Heart left ventricle (tissue), 13 donors: ENCODE results near the gene XRCC2.

Experiments used
- POLR2A ChIP-seq, 2 donors: fragments of 450-650 bp; IDR thresholded peaks; one replicate each; pipeline ENCODE4 v1.6.1; 2017; ENCODE audit warnings: antibody characterized with exemption in 2 of 2, mild to moderate bottlenecking in 2 of 2, moderate library complexity in 2 of 2
- TF ChIP-seq, protein P1 (sequence below), 12 donors: fragments of 200-600 bp; sonication (generic) in 4 of 12; IDR thresholded peaks; one replicate each; pipeline versions ENCODE4 v1.5.0 to v1.8.0; 2018 to 2022; ENCODE audit warnings: antibody characterized with exemption in 12 of 12, mild to moderate bottlenecking in 5 of 12
- donor health status: ischemic (EF 13 %, LVEDD 7.1; RV severe dilation, severe dysfunction).
- donor health status: DM: no; HTN: yes; CAD: no.
- donor health status: DM: no; HTN: no; CAD: no.
- donor health status: ischemic (EF 25% LVEDD 6.9; RV normal size, moderate dysfunction).
- donor health status: ischemic (EF 25% LVEDD 5.7; RV mildly dilated, moderate dysfunction).
- donor health status: ischemic (EF 35%, LVEDD 5.7; RV mildly dilated, moderate dysfunction).
- donor health status: nonischemic (EF 11% LVEDD 7.7; RV severe dilation, severe dysfunction).
- donor health status: DM: yes; HTN: yes; CAD: no.
- donor health status: PGD.
- donor health status: ischemic (EF 29% LVEDD 5.4; RV normal size, mild dysfunction).
- donor health status: nonischemic (EF 23%, LVEDD 6.1; RV moderate dilation, normal function).

GRCh38 chr7:152596824-152597223, 79.1 kb downstream of the XRCC2 start:
- TF ChIP-seq, protein P1, sequence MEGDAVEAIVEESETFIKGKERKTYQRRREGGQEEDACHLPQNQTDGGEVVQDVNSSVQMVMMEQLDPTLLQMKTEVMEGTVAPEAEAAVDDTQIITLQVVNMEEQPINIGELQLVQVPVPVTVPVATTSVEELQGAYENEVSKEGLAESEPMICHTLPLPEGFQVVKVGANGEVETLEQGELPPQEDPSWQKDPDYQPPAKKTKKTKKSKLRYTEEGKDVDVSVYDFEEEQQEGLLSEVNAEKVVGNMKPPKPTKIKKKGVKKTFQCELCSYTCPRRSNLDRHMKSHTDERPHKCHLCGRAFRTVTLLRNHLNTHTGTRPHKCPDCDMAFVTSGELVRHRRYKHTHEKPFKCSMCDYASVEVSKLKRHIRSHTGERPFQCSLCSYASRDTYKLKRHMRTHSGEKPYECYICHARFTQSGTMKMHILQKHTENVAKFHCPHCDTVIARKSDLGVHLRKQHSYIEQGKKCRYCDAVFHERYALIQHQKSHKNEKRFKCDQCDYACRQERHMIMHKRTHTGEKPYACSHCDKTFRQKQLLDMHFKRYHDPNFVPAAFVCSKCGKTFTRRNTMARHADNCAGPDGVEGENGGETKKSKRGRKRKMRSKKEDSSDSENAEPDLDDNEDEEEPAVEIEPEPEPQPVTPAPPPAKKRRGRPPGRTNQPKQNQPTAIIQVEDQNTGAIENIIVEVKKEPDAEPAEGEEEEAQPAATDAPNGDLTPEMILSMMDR (IDR thresholded peaks at IDR 0.05) = no peak
- no peak for TF ChIP-seq POLR2A (IDR thresholded peaks at IDR 0.05)
